Body of pancreas (tissue), 4 donors: ENCODE results near the gene EIF4A2. TPM values are rescaled to one million over a fixed set of nuclear protein-coding genes. Genes with fewer than 3 reads are reported as not detected.

Source experiments
- ATAC-seq: fragments of 150-250 bp; one replicate; pipeline ENCODE4 v1.9.1; 2016
- DNase-seq, 4 donors: peaks; one replicate each; pipeline ENCODE4 v3.0.0-alpha.2; 2019
- H3K27ac ChIP-seq, 4 donors: fragments of 200-600 bp; sonication (generic); 1 replicate in 3 of 4; 2 replicates in 1 of 4; pipeline versions ENCODE4 v1.5.1 to v1.6.1; 2016 to 2019; ENCODE audit warnings: mild to moderate bottlenecking in 1 of 4, mixed read lengths in 1 of 4, moderate library complexity in 1 of 4
- H3K27me3 ChIP-seq, 2 donors: fragments of 200-600 bp; sonication (generic); one replicate each; pipeline ENCODE4 v1.6.0; 2016; ENCODE audit warnings: mild to moderate bottlenecking in 1 of 2
- H3K36me3 ChIP-seq, 2 donors: fragments of 200-600 bp; sonication (generic); replicated peaks in 1 of 2; 2 replicates each; pipeline ENCODE4 v1.5.1; 2016; ENCODE audit warnings: low read depth in 2 of 2; ENCODE audit not compliant: insufficient read depth in 1 of 2
- H3K4me1 ChIP-seq: fragments of 200-600 bp; sonication (generic); one replicate; pipeline ENCODE4 v1.6.0; 2016
- H3K4me3 ChIP-seq, 2 donors: fragments of 200-600 bp; sonication (generic); 1 replicate in 1 of 2; 2 replicates in 1 of 2; pipeline ENCODE4 v1.5.1; 2016 to 2019
- H3K9me3 ChIP-seq, 3 donors: fragments of 200-600 bp; sonication (generic); 1 replicate in 2 of 3; 2 replicates in 1 of 3; pipeline ENCODE4 v1.5.1; 2016
- CTCF ChIP-seq, 7 experiments: fragments of 450-650 bp in 4 of 7; fragments of 200-600 bp in 3 of 7; sonication (generic) in 3 of 7; IDR thresholded peaks; one replicate each; pipeline ENCODE4 v1.5.1; 2016 to 2019; ENCODE audit warnings: antibody characterized with exemption in 7 of 7
- POLR2A ChIP-seq, 3 donors: fragments of 450-650 bp; IDR thresholded peaks; one replicate each; pipeline ENCODE4 v1.6.1; 2016; ENCODE audit warnings: antibody characterized with exemption in 3 of 3, mild to moderate bottlenecking in 2 of 3
- WGBS, 2 donors: methylation state at CpG; one replicate each; pipeline ENCODE4 v1.1.5; 2017; 5-methylcytosine and 5-hydroxymethylcytosine counted together
- intact Hi-C: fragments of 100-400 bp; cut with DNase I; formaldehyde crosslinking; loops from one replicate; pipeline ENCODE4 v1.15.1; 2023
- total RNA-seq, 2 donors: library from RNA; depleted of rRNA; stranded (reverse); fragments of >200 nt; gene quantifications; one replicate each; pipeline ENCODE4 v1.1.0, GENCODE V29; 2016

EIF4A2 gene
- total RNA-seq, 2 donors from 2014 or later = 222 to 424 TPM

GRCh38 chr3:186826410-186826975 lies 43.1 kb downstream of the EIF4A2 start:
- ATAC-seq = peak; percentile 29
- no peaks in the 10 kb centered on the region for H3K36me3 ChIP-seq
- intact Hi-C loops = no loop called here
- WGBS, 2 donors = 17 to 23% methylated on average over 10 to 14 of the region's 14 CpGs
- DNase-seq = peak in 2 of 4 donors; percentile 14 to 15
- peak overlapping the region in 1 of 2 donors; percentile 32 for H3K4me3 ChIP-seq
- no peaks in the 10 kb centered on the region for H3K9me3 ChIP-seq
- H3K27me3 ChIP-seq = peaks cover 0 to 26% of the 10 kb centered on the region in 2 donors
- no peak for TF ChIP-seq CTCF (IDR thresholded peaks at IDR 0.05)
- TF ChIP-seq POLR2A (IDR thresholded peaks at IDR 0.05) = no peak
- no peak overlapping the region for H3K27ac ChIP-seq
- peaks cover 7% of the 10 kb centered on the region for H3K4me1 ChIP-seq

GRCh38 chr3:186826976-186827857 lies 43.8 kb downstream of the EIF4A2 start:
- H3K4me1 ChIP-seq = peaks cover 7% of the 10 kb centered on the region
- ATAC-seq (peak; percentile 97), DNase-seq (peak; percentile 78 to 85 (median 84))
- TF ChIP-seq CTCF (IDR thresholded peaks at IDR 0.05) = no peak
- peak in 2 of 3 donors; percentile 37 to 46 for TF ChIP-seq POLR2A (IDR thresholded peaks at IDR 0.05)
- no peaks in the 10 kb centered on the region for H3K36me3 ChIP-seq
- intact Hi-C loops = no loop called here
- H3K9me3 ChIP-seq = no peaks in the 10 kb centered on the region
- peak overlapping the region; percentile 29 to 32 for H3K4me3 ChIP-seq
- 2 to 6% methylated on average over 10 to 79 of the region's 80 CpGs for WGBS, 2 donors
- H3K27me3 ChIP-seq = peaks cover 0 to 26% of the 10 kb centered on the region in 2 donors
- peak overlapping the region in 1 of 4 donors; percentile 15 for H3K27ac ChIP-seq

GRCh38 chr3:186828340-186828739 lies 45.0 kb downstream of the EIF4A2 start:
- DNase-seq (no peak), ATAC-seq (no peak)
- no peaks in the 10 kb centered on the region for H3K9me3 ChIP-seq
- H3K27ac ChIP-seq = no peak overlapping the region
- 17 to 21% methylated on average over 4 of the region's 5 CpGs for WGBS, 2 donors
- H3K4me3 ChIP-seq = no peak overlapping the region
- TF ChIP-seq CTCF (IDR thresholded peaks at IDR 0.05) (no peak), POLR2A (IDR thresholded peaks at IDR 0.05) (no peak)
- no peaks in the 10 kb centered on the region for H3K36me3 ChIP-seq
- H3K27me3 ChIP-seq = peaks cover 0 to 23% of the 10 kb centered on the region in 2 donors
- peaks cover 7% of the 10 kb centered on the region for H3K4me1 ChIP-seq
- intact Hi-C loops = no loop called here

GRCh38 chr3:186831798-186832197 lies 48.4 kb downstream of the EIF4A2 start:
- ATAC-seq (no peak), DNase-seq (no peak)
- Histone ChIP-seq H3K27ac (no peak overlapping the region), H3K9me3 (no peaks in the 10 kb centered on the region), H3K36me3 (no peaks in the 10 kb centered on the region), H3K4me1 (peaks cover 7% of the 10 kb centered on the region), H3K27me3 (no peaks in the 10 kb centered on the region), H3K4me3 (no peak overlapping the region)
- 56 to 58% methylated on average over 4 of the region's 4 CpGs for WGBS, 2 donors
- intact Hi-C loops = no loop called here
- no peak for TF ChIP-seq POLR2A (IDR thresholded peaks at IDR 0.05)
- no peak for TF ChIP-seq CTCF (IDR thresholded peaks at IDR 0.05)
